Measurements from ENCODE around the gene BTC. TPM values are rescaled to one million over a fixed set of nuclear protein-coding genes. Genes with fewer than 3 reads are reported as not detected.
A peak's percentile ranks its signal among the peaks of the same experiment; 100 is the strongest.

BTC gene
- total RNA-seq, 4 donors from 2014 or later = 0.83 to 4.2 (median 2.6) TPM

GRCh38 chr4:74751247-74751646, 43.1 kb downstream of the BTC start:
- Histone ChIP-seq H3K27ac (no peak overlapping the region), H3K27me3 (no peaks in the 10 kb centered on the region), H3K4me3 (no peak overlapping the region), H3K4me1 (no peaks in the 10 kb centered on the region), H3K9me3 (no peaks in the 10 kb centered on the region), H3K36me3 (no peaks in the 10 kb centered on the region)
- DNase-seq = no peak
- no peak for TF ChIP-seq CTCF (IDR thresholded peaks at IDR 0.05)
- no peak for TF ChIP-seq POLR2A (IDR thresholded peaks at IDR 0.05)

- Histone ChIP-seq H3K27ac (no peak overlapping the region), H3K4me1 (no peaks in the 10 kb centered on the region), H3K4me3 (no peak overlapping the region), H3K9me3 (no peaks in the 10 kb centered on the region), H3K36me3 (no peaks in the 10 kb centered on the region), H3K27me3 (no peaks in the 10 kb centered on the region)
- no peak for TF ChIP-seq POLR2A (IDR thresholded peaks at IDR 0.05)
- TF ChIP-seq CTCF (IDR thresholded peaks at IDR 0.05) = no peak
- no peak for DNase-seq
Observed at GRCh38 chr4:74742185-74742584, 52.1 kb downstream of the BTC start.

GRCh38 chr4:74738464-74739143, 55.7 kb downstream of the BTC start:
- Histone ChIP-seq H3K27me3 (no peaks in the 10 kb centered on the region), H3K36me3 (no peaks in the 10 kb centered on the region), H3K4me1 (no peaks in the 10 kb centered on the region), H3K27ac (no peak overlapping the region), H3K9me3 (no peaks in the 10 kb centered on the region), H3K4me3 (no peak overlapping the region)
- TF ChIP-seq POLR2A (IDR thresholded peaks at IDR 0.05) = no peak
- DNase-seq = no peak

- H3K4me1 ChIP-seq = no peaks in the 10 kb centered on the region
- no peak overlapping the region for H3K27ac ChIP-seq
- TF ChIP-seq CTCF (IDR thresholded peaks at IDR 0.05) = no peak
- TF ChIP-seq POLR2A (IDR thresholded peaks at IDR 0.05) = no peak
- H3K4me3 ChIP-seq = no peak overlapping the region
- H3K27me3 ChIP-seq = no peaks in the 10 kb centered on the region
- no peak for DNase-seq
- no peaks in the 10 kb centered on the region for H3K36me3 ChIP-seq
- H3K9me3 ChIP-seq = no peaks in the 10 kb centered on the region
Observed at GRCh38 chr4:74734995-74735394, 59.3 kb downstream of the BTC start.

- no peaks in the 10 kb centered on the region for H3K27me3 ChIP-seq
- H3K4me1 ChIP-seq = no peaks in the 10 kb centered on the region
- DNase-seq = peak in 1 of 3 donors; percentile 53
- TF ChIP-seq CTCF (IDR thresholded peaks at IDR 0.05) (no peak), POLR2A (IDR thresholded peaks at IDR 0.05) (no peak)
- H3K4me3 ChIP-seq = no peak overlapping the region
- no peaks in the 10 kb centered on the region for H3K9me3 ChIP-seq
- no peak overlapping the region for H3K27ac ChIP-seq
- H3K36me3 ChIP-seq = no peaks in the 10 kb centered on the region
Observed at GRCh38 chr4:74733756-74734155, 60.6 kb downstream of the BTC start.

- TF ChIP-seq CTCF (IDR thresholded peaks at IDR 0.05) = no peak
- H3K27me3 ChIP-seq = no peaks in the 10 kb centered on the region
- H3K4me1 ChIP-seq = no peaks in the 10 kb centered on the region
- no peak overlapping the region for H3K27ac ChIP-seq
- no peak for DNase-seq
- no peaks in the 10 kb centered on the region for H3K36me3 ChIP-seq
- no peaks in the 10 kb centered on the region for H3K9me3 ChIP-seq
- H3K4me3 ChIP-seq = no peak overlapping the region
Observed at GRCh38 chr4:74724979-74725378, 69.3 kb downstream of the BTC start.
